HG03558 (cell line): ENCODE measurements around the gene PRKN.

Source experiments
- ATAC-seq: cut with Tn5 transposase; IDR thresholded peaks from one replicate; pipeline ENCODE4 v1.9.1; 2021; ENCODE audit warnings: moderate number of reproducible peaks; ENCODE audit not compliant: unreplicated experiment; ENCODE audit errors: extremely low read depth

The PRKN gene

DNA sequence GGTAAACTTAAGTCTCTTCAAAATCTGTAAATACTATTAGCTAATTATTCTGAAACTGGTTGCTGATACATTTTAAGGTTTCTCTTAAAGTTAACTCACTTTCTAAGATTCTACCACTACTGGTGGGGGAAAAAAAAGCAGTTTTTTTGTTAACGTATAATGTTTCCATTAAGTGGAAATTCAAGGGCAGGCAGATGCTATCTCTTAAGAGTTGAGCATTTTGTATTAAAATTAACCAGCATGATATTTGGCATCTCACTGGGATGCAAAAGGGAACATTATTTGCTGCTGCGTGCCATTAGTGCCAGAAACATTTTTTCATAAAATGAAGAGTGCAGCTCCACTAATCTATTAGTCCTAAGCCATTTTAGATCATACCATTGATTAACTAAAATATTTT is 246.2 kb downstream of the PRKN start:
- ATAC-seq = no peak

DNA sequence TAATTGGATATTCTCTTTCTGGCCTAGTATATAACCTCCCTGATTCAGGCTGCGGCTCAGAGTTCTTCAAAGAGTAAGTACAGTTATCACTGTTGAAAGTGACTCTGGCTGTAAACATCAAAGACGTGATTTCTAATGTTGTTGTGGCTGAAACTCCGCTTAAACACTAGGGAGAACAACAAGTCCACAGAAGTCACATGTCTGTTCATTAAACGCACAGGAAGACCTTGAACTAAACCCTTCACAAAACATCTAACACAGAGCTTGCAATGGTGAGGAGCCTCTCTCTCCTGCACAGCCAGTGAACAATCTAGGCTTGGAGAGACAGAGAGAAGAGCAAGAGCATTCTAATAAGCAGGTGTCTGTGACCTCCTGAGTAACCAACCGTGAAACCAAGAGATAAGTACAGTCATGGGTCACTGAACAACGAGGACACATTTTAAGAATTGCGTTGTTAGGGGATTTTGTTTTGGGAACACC is 249.3 kb downstream of the PRKN start:
- ATAC-seq = no peak

DNA sequence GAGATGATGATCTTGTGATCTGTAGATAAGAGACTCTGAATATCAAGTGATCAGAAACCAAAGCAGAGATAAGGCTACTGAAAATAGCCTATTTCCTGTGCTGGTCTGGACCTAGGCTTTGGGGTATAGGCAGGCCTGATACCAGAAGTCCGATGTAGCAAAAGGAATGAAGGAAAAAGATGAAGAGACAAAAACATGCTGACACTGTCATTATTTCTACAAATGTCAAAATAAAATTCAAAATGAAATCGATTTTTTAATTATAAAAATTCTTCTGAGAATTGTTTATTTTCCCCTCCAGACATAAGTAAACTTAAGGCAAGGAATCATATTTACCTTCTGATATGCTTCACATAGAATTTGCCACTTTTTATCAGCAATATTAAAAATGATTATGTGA is 252.8 kb downstream of the PRKN start:
- ATAC-seq = no peak

DNA sequence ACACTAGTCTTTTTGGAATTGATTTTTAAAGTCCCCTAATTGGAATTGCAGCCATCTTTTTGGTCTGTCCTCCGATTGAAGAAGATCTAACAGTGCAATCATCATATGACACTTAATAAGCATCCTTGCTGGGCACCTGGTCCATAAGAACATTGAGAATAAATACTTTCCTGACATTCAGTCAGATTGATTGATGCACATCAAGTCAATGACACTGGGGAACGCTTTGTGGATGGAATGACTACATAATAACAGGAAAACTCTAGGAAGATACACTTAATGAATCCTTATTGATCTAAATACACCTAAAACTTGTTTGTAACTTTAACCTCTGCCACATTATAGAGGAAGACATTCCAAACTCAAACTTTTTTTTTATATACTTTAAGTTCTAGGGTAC is 255.7 kb downstream of the PRKN start:
- no peak for ATAC-seq

DNA sequence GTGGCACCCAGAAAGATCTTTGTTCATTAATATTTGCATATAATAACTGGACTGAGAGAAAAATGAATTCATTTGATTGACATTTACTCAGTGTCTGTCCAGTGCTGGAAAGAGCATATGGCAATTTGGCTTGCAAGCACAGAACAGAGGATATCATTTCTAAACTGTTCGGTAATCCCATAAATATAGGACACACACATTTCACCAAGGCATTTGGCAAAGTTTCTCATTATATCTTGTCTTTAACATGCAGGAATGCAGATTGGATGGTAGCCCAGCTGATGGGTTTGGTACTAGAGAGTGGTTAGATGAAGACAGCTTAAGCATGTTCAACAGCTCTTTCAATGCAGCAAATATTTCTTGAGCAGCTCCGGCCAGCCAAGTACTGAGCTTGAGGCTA is 259.2 kb downstream of the PRKN start:
- no peak for ATAC-seq

DNA sequence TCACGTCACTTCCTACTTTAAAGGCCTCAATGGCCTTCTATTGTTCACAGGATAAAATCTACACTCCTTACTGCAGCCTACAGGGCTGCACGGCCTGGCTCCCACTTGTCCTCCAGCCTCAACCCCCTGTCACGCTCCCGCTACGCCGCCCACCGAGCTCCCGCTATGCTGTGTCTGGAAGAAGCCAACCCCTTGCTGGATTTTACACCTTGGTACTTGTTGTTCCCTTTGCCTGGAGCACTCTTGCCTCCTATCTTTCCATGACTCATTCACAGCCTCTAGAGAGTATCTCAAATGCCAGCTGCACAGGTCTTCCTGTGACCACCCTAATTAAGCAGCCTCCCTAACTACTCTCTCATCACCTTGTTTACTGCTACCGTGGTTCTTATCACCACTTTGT is 259.9 kb downstream of the PRKN start:
- ATAC-seq = no peak

DNA sequence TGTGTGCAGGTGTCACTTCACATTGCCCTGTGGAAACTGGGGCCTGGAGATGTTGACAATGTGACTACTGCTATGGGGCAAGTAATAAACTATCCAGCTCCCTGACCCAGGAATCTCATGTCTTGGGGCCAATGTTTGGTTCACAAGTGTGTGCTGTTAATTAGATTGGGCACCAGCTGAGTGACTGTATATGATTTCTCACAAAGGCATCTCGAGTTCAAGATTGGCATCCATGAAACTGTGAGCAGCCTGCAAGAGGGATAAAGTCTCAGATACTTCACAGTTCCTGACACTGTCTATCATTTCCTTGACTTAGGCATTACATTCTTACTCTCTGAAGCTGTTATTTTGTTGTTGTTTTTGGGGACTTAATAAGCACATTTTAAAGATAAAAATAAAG is 264.0 kb downstream of the PRKN start:
- no peak for ATAC-seq

DNA sequence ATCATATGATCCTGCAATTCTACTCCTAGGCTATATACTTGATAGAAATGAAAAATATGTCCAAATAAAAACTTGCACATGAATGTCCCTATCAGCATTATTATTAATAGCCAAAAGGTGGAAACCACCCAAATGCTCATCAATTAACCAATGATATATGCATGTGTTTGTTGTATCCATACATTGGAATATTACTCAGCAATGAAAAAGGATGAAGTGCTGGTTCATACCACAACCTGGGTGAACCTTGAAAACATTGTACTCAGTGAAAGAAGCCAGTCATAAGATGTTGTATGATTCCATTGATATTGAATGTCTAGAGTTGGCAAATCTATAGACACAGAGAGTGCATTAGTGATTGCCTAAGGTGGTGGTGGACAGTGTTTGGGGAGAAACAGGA is 267.6 kb downstream of the PRKN start:
- ATAC-seq = no peak

DNA sequence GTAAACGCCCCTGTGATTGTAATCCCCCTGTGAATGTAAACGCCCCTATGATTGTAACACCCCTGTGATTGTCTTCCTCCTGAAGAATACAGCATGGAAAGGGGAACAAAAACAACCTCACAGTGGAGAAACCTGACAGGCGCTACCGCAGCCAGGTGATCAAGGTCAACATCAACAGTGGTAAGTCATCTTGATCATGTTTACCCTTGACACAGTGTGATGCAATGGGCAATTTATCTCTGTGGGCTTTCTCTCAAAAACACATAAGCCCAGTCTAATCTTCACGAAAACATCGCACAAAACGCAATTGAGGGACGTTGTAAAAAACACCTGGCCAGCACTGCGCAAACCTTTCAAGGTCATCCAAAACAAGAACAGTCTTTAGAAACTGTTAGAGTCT is 277.2 kb downstream of the PRKN start:
- ATAC-seq = no peak

DNA sequence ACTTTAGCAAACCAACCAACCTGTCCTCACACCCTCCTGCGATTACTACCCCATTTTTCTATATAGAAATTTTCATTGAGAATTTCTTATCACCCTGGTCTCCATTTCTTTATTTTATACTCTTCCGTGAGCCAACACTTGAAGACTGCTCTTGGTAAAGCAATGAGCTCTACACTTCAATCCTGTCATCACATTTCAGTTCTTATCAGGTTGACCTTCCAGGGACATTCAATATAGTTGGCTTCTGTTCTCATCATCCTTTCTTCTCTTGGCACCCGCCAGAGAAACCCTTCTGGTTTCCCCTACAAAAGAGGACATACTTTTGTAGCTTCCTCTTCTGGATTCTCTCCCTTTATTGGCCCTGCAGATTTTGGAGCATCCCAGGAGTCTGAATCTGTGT is 279.3 kb downstream of the PRKN start:
- no peak for ATAC-seq

DNA sequence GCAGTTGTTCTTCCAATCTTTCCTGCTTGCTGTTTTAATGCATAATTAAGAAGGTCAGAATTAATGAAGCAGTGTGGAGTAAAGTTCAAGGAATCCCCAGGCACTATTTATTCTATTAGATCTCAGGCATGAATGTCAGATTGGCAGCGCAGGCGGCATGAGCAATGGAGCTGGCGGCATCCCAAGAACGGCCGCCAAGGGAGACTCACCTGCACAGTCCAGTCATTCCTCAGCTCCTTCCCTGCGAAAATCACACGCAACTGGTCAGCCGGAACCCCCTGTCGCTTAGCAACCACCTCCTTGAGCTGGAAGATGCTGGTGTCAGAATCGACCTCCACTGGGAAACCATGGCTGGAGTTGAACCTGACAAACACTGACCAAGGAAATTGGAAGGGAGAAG is 284.5 kb downstream of the PRKN start:
- no peak for ATAC-seq

DNA sequence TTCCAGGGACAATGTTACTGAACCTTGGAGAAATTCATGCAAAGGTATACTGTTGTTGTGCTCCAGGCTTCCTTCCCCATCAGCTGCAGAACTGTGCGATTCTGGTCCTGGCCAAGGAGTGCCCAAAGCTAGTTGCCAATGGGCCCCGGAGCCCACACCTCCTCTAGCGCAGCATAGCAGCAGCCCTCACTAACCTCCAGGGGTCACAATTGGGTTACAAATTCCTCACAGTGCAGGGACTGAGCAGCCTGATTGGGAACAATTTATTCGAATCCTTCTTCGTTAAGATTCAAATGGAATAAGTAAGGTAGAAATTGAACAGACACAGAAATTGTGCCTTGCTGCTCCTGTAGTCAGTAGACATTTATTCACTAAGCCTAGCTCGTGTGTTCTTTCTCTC is 284.9 kb downstream of the PRKN start:
- ATAC-seq = no peak

DNA sequence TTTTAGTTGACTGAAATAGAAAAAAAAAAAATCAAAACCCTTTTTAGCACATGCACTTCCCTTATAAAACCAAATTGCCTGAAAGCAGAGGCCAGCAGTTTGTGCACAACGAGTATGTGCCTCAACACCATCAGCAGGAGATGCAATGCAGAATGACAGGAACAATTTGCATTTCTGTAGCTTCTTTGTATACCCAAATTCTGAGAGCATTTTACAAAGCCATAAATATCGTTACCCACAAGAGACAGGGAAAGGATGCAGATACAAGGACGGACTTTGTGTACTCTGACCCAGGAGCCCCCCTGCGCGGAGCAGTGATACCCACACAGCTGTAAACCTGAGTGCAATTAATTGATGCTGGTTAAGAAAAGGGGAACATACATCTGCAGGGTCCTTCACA is 285.6 kb downstream of the PRKN start:
- no peak for ATAC-seq

DNA sequence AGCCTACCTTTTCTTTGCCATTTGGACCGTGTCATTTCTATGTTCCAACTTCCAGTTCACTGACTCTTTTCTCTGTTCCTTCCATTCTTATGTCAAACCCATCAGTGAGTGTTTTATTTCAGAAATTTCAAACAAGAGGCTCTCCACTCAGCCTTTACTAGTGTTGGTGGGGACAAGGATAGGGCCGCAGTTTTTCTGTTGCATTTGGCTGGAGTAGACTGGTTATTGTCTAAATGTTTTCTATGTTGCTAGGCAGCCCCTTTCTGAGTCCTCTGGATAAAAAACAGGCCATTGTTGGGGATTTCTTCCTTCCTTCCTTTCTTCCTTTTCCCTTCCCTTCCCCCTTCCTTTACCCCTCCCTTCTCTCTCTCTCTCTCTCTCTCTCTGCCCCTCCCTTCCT is 288.6 kb downstream of the PRKN start:
- no peak for ATAC-seq

DNA sequence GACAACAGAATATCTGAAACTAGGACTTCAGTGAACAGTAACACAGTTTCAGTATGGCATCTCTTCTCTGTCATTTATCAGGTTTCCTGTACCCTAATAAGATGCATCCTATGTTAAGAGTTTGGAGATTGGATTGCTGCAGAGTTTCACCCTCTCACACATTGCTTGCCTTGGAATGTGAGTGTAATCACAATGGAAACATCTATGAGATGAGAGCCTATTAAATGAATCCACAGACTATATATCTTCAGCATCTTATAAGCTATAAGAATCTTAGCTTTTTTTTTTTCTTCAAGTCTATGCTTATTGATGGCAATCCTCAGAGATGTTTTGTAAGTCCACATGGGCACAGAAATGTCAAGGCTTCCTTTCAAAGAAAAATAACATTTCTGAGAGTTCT is 292.5 kb downstream of the PRKN start:
- no peak for ATAC-seq

DNA sequence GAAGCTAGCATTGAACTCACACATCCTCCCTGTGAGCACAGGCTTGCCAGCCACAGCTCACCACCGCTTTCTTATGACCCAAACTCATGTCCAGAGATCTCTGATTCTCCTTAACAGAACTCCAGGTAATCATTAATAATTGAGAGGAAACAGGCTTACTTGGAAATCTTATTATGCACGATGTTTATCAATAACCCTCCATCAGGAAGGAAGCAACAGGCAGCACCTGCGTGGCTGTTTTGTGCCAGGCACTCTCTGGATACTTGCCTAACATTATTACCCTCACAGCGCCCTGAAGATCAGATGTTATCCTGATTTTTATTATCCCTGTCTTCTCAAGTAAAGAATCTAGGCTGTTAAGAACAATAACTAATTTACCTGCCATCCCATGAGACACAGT is 306.6 kb downstream of the PRKN start:
- no peak for ATAC-seq

DNA sequence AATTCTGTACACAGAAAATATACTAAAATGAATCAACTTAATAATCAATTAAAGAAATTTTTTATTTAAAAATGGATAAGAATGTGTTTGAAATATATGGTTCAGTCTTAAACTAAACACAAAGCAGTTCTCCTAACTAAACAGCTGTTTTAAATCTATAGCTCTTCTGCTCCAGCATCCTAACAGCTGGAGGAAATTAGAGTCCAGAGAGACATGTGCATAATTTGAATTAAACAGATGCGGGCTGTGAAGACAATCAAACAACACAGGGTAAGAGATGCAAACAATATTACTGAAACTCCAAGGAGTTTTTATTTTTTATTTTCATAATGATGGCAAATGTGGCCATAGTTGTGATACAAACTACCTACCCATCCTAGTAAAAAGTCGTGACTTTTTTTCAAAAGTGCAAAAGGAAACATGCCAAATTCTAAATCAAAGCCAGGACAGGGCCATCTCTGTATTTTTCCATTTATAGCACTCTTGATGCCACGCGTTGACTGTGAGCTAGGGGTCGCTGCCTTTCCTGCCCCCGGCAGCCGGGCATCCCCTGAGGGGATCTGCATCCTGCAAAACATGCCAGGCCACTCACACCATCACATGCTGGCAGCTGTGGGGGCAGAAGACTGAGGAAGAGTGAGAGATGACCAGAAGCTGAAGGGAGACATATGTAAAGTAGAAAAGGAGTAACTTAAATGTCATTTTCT is 310.6 kb downstream of the PRKN start:
- ATAC-seq = no peak

DNA sequence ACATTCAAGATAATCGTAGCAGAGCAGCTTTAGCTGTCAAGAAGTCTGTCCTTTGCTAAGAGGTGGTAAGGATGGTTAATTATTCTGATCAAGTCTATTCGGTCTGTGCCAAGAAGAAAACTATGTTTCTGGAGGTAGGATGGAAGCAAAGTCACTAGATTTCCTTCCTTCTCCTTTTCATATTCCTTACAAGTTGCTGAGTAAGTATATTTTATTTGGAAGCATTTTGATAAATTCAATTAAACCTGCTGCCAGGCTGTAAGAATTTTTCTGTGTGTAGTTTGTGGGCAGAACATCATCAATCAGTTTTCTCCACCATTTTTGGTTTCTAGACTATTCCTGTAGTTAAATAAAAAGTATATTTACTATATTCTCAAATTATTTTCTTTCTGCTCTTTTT is 311.3 kb downstream of the PRKN start:
- no peak for ATAC-seq

DNA sequence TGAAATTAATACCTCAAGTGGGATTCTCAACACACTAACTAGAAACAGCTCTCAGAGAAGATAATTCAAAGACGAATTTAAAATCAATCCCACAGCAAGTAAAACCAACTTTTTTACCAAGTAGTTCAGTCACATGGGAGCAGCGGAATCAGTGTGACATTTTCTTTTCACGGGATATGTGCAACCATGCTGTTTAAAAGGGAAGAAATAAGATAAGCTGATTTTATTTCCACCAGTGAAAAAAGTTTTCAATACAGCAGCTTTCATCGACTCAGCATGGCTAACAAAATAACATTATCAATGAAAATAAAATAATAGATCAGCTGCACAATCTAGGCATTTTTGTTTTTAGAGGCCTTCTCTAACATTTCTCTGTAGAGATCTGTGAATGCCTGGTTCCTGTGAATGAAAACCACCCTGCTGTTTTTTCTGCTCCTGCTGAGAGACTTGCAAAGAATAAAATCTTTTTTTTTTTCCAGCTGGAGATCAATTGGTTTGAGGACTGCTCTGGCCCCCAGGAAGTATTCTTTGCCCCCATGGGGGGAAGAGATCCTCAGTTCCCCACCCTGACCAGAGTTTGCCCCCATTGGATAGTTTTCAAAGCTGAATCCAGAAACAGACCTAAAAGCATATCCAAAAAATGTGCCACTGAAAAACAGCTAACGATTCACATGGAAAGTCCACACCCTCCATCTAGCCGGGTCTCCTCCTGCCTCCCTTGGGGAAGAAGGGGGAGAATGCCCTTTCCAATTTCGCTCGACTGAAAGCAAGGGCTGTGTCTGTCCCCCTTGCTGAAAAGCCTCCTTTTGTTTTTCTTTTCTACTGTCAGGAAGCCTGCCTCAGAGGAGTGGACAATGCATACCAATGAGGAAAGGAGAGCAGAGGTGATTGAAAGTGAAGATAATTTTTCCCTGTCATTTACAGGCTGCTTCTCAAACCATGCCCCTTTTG is 317.6 kb downstream of the PRKN start:
- ATAC-seq = no peak

DNA sequence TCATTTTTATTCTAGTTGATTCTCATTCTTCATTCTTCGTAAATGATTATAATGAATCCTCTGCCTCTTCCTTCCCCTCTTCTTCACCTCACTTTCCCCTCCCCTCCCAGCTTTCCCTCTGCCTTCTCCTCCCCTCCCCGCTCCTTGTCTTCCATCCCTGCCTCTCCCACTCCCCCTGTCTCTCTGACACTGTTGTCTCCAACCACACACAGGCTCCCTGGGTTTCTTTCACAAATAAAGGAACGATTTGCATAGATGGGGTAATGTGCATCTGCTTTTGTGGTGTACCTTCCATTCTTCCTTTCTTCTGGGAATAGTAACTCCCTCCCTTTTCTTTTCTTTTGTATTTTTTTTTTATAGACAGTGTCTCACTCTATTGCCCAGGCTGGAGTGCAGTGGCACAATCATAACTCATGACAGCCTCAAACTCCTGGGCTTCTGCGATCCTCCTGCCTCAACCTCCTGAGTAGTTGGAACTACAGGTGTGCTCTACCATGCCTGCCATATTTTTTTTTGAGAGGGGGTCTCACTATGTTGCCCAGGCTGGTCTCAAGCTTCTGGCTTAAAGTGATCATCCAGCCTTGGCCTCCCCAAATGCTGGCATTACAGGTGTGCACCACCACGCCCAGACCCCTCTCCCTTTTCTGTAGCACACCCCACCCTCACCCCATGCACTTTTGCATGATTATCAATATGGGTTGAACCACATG is 318.6 kb downstream of the PRKN start:
- no peak for ATAC-seq

DNA sequence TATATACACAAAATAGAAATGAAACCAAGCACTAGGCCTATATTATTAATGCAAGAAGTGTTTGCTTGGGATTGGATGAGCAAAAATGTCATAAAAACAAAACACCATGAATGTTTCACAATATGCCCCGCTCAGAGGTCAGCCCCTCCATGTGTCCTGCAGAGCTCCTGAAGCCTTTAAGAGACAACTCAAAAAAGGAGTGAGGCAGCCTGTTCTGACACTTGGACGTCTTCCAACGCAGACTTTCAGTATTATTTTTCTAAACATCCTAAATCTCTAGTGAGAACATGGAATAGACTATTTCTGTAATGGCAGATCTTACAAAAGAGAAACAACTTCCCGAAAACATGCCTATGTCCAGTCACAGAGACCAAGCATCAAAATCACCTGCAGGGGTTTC is 322.6 kb downstream of the PRKN start:
- no peak for ATAC-seq
